Muscle layer of colon (tissue), 2 donors: ENCODE measurements around the gene PEX14.

Experiments used
- H3K27ac ChIP-seq: one replicate; pipeline ENCODE4 v1.7.0; 2013; ENCODE audit warnings: low read depth, mild to moderate bottlenecking, low read length, moderate library complexity
- H3K27me3 ChIP-seq, 2 donors: one replicate each; pipeline ENCODE4 v1.7.0; 2013; ENCODE audit warnings: low read length in 2 of 2, mild to moderate bottlenecking in 2 of 2; ENCODE audit not compliant: insufficient read depth in 2 of 2, control insufficient read depth in 1 of 2
- H3K36me3 ChIP-seq: one replicate; pipeline ENCODE4 v1.7.0; 2013; ENCODE audit warnings: mild to moderate bottlenecking, low read length; ENCODE audit not compliant: insufficient read depth
- H3K4me1 ChIP-seq: one replicate; pipeline ENCODE4 v1.7.0; 2013; ENCODE audit warnings: mild to moderate bottlenecking, low read length; ENCODE audit not compliant: insufficient read depth
- H3K4me3 ChIP-seq, 2 donors: one replicate each; pipeline ENCODE4 v1.7.0; 2013; ENCODE audit warnings: low read length in 2 of 2, low read depth in 1 of 2, mild to moderate bottlenecking in 1 of 2, moderate library complexity in 1 of 2
- H3K9ac ChIP-seq: one replicate; pipeline ENCODE4 v1.7.0; 2013; ENCODE audit warnings: low read length
- H3K9me3 ChIP-seq: one replicate; pipeline ENCODE4 v1.7.0; 2013; ENCODE audit warnings: mild to moderate bottlenecking, low read length
- donor health status: abdominal sarcoma.
- donor health status: Adenocarcinoma of cecum.

The PEX14 gene

DNA sequence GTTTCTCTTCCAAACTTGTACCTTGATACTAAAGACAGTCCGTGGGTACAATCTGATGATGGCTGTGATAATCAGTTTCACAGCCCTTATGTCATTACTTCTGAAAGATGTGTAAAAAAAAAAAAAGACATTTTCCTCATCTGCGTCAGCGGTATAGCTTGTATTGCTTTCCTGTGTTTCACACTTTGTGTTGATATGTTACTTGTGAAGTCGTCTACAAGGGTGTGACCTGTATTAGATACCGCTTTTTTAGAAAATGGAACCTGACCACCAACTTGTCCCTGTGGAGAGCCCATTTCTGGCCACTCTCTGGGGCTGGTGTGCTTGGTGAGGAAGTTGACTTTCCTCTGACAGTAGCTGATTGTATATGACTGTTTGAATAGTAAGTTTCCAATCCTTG is 50.5 kb downstream of the PEX14 start:
- Histone ChIP-seq H3K9ac (no peak overlapping the region), H3K4me1 (peaks cover 35% of the 10 kb centered on the region), H3K27me3 (no peaks in the 10 kb centered on the region), H3K9me3 (no peaks in the 10 kb centered on the region), H3K4me3 (no peak overlapping the region), H3K36me3 (no peaks in the 10 kb centered on the region), H3K27ac (no peak overlapping the region)

DNA sequence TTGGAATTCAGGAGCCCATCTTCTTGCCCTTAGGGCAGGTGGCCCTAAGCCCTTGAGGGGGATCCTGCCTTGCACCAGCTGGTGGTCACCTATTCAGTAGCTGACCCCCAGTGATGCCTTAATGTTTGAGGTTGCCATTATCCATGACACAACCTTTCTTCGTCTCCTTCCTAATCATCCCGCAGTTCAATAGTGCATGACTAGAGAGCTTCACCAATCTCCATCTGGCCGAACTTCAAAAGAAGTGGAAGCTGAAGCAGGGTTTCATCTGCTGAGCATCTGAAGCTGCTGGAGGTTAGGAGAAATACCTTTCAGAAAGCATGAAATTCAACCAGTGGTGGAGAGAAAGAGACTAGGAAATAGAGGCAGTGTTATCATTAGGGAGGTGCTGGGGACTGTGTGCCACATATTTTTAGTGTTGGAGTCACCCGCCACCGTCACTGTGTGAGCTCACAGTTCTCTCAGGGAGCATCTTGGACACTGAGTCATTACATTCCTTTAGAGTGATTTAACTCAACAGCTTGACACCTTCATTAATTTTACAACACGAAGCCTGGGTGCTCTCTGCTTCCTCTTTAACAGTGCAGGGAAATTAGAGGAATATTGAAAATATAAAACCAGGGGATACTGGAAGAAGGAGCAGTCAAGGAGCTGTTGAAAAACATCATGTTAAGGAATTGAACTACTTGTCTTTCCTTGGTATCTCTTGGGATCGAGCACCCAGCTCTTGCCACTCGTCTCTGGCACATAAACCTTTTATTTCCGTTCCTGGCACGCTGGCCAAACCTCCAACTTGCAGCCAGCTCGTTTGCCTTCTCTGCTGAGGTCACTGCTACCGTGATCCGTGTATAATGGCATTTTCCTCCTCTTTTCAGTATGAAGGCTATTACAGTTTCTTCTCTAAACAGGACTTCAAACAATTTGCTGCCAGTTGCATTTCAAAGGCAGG is 53.6 kb downstream of the PEX14 start:
- Histone ChIP-seq H3K9me3 (no peaks in the 10 kb centered on the region), H3K9ac (peak overlapping the region; percentile 8), H3K27me3 (no peaks in the 10 kb centered on the region), H3K4me1 (peaks cover 49% of the 10 kb centered on the region), H3K36me3 (no peaks in the 10 kb centered on the region), H3K4me3 (no peak overlapping the region), H3K27ac (peak overlapping the region; percentile 70)

DNA sequence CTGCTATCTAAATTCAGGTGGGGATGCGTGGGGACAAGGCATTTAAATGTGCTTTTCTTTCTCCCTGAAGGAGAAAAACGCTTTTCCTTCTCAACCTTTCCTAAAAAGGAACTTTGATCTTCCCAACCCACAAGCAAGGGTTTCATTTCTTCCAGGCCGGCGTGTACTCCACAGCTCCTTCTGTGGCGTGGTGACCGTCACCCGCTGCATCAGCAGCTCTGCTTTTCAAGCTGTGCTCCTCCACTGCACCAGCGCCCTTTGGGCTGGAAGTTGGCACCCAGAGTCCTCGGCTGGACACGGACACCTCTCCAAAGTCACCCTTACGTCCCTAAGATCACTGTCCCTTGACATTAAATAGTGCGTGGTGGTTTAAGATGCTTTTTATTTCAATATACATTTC is 54.3 kb downstream of the PEX14 start:
- peaks cover 49% of the 10 kb centered on the region for H3K4me1 ChIP-seq
- H3K36me3 ChIP-seq = no peaks in the 10 kb centered on the region
- no peak overlapping the region for H3K4me3 ChIP-seq
- peak overlapping the region; percentile 70 for H3K27ac ChIP-seq
- no peak overlapping the region for H3K9ac ChIP-seq
- H3K27me3 ChIP-seq = no peaks in the 10 kb centered on the region
- H3K9me3 ChIP-seq = no peaks in the 10 kb centered on the region

DNA sequence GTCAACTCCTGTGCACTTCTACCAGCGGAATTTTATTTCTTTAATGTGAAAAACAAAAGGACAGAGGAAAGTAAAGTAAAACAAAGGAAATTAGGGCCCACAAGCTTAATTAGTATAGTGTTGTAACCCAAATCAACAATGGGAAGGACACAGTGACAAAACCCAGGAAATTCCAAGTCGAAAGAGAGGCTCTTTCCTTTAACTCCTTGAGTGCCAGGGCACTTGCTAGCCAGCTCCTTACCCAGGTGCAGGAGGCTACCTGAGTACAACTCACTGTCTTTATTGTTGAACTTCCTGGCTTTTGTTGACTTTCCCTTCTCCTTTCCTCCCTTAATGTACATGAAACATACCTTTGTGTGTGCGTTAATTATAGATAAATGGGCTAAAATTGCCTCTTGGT is 55.0 kb downstream of the PEX14 start:
- H3K27ac ChIP-seq = peak overlapping the region; percentile 70
- no peak overlapping the region for H3K9ac ChIP-seq
- H3K4me1 ChIP-seq = peaks cover 49% of the 10 kb centered on the region
- no peaks in the 10 kb centered on the region for H3K36me3 ChIP-seq
- H3K4me3 ChIP-seq = no peak overlapping the region
- H3K27me3 ChIP-seq = no peaks in the 10 kb centered on the region
- H3K9me3 ChIP-seq = no peaks in the 10 kb centered on the region

DNA sequence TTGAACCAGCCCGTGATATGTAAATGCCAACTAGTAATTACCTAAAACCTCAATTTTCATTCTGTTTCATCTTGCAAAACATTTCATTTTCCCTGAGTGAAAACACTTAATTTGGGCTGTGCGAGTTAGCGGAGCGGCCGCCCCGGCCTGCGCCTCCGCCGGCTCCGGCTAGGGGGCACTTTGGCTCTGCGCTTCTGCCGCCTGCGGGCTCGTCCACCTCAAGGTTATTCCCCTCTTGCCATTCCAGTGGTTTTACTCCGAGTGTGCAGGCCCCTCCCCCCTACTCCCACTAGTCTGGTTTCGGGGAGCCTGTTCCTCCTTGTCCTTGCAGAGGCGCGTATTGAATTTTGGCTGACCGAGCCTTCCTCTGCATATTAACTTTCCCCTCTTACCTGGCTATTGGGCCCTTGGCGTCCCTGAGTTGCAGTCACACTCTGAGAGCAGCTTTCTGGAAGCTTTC is 55.6 kb downstream of the PEX14 start:
- Histone ChIP-seq H3K27ac (peak overlapping the region; percentile 82), H3K4me3 (peak overlapping the region; percentile 10 to 24), H3K36me3 (no peaks in the 10 kb centered on the region), H3K9ac (no peak overlapping the region), H3K9me3 (no peaks in the 10 kb centered on the region), H3K27me3 (no peaks in the 10 kb centered on the region), H3K4me1 (peaks cover 49% of the 10 kb centered on the region)

DNA sequence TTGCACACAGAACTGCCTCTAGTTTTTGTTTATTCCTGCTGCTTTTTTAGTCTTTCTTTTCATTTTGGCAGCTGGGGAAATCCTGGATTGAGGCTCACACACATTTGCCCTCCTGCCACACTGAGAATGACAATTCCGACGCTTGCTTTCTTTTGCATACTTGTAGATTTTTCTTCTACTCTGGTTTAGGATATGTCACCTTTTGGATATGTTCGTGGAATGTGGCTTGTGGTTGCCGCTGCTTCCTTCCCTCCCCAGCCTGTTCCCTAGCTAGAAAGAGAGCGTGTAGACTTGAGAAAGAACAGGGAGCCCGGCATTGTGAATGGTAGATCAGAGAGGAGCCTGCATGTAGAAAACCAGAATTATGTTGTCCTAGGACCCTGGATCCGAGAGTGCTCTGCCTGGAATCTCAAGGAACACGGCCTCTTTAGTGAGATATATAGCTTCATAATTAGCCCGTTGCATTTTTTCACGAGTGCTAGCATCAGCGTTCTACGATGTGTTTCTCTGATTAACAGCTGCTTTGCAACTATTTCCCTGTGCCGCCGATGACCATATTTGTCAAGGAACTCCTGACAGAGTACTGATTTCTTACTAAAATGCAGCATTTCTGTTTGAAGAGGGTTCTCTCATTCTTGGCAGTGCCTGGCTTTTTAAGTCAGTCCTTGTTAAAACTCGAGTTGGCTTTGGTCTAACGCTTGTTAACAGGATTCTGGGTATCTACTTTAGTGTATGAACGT is 56.2 kb downstream of the PEX14 start:
- Histone ChIP-seq H3K9ac (no peak overlapping the region), H3K27ac (peak overlapping the region; percentile 82), H3K4me3 (peak overlapping the region; percentile 10 to 24)

DNA sequence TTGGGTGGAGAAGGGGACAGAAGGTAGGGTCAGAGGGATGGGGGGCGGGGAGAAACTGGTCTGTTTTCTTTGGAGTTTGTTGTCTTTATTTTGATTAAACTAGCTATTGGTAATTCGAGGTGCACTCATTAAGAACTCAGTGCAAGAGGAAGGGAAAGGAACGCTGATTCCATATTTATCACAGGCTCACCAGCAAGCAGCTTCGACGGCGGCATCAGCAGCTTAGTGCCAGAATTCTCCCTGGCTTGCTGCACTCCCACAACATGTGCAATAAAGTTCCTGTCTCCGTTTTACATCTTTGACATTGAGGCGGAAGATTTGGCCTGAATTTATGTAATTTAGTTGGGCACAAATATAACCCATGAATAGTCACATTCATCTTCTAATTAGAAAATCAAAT is 57.6 kb downstream of the PEX14 start:
- no peaks in the 10 kb centered on the region for H3K27me3 ChIP-seq
- peaks cover 49% of the 10 kb centered on the region for H3K4me1 ChIP-seq
- H3K36me3 ChIP-seq = no peaks in the 10 kb centered on the region
- H3K4me3 ChIP-seq = no peak overlapping the region
- no peaks in the 10 kb centered on the region for H3K9me3 ChIP-seq
- H3K9ac ChIP-seq = no peak overlapping the region
- peak overlapping the region; percentile 12 for H3K27ac ChIP-seq

More for the DNA sequence above, 56.2 kb downstream of the PEX14 start:
- Histone ChIP-seq H3K27me3 (no peaks in the 10 kb centered on the region), H3K36me3 (no peaks in the 10 kb centered on the region), H3K4me1 (peaks cover 49% of the 10 kb centered on the region), H3K9me3 (no peaks in the 10 kb centered on the region)

DNA sequence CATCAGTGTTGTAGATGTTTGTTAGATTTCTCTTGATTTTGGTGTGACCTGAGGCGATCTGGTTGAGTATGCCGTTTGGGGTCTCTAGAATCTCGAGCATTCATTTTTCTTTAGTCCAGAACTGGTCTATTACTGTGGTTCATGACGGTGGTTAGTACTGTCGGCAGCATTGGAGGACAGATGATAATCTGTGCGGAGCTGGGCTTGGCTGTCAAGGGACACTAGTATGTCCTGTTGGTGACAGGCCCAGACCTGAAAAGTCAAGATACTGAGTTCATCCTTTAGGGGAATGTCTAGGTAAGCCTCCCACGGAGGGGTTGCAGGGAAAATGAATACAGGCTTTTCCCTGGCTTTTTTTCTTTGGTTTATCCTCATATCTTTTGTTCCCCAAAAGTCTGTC is 59.8 kb downstream of the PEX14 start:
- Histone ChIP-seq H3K4me3 (no peak overlapping the region), H3K9ac (no peak overlapping the region), H3K4me1 (peaks cover 40% of the 10 kb centered on the region), H3K36me3 (peaks cover 3% of the 10 kb centered on the region), H3K9me3 (no peaks in the 10 kb centered on the region), H3K27me3 (no peaks in the 10 kb centered on the region), H3K27ac (no peak overlapping the region)

DNA sequence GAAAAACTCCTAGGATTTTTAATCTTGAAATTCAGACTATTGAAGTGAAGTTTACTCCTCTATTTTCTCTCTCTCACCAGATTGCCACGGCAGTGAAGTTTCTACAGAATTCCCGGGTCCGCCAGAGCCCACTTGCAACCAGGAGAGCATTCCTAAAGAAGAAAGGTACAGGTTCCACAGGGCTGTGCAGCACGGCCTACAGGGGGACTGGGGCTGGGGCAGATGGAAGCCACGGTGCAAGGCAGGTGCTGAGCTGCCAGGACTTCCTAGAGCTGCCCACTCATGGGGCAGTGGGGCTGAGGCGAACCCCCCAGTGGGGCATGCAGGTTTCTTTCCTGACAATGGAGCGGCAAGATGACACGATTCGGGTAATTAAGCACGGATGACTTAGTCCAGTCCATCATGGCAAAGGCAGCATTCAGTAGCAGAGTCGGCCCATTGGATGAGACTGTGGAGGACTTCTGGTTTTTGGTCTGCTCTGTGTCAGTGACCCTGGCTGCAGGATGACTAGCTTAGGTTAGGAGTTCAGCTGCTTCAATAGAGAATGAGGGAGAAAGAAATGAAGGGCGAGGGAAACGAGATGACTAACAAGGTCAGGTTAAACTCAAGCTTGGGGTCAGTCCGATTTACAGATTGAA is 61.5 kb downstream of the PEX14 start:
- Histone ChIP-seq H3K9me3 (no peaks in the 10 kb centered on the region), H3K27ac (no peak overlapping the region), H3K36me3 (peaks cover 3% of the 10 kb centered on the region), H3K27me3 (no peaks in the 10 kb centered on the region), H3K4me1 (peaks cover 43% of the 10 kb centered on the region), H3K9ac (no peak overlapping the region), H3K4me3 (no peak overlapping the region)

DNA sequence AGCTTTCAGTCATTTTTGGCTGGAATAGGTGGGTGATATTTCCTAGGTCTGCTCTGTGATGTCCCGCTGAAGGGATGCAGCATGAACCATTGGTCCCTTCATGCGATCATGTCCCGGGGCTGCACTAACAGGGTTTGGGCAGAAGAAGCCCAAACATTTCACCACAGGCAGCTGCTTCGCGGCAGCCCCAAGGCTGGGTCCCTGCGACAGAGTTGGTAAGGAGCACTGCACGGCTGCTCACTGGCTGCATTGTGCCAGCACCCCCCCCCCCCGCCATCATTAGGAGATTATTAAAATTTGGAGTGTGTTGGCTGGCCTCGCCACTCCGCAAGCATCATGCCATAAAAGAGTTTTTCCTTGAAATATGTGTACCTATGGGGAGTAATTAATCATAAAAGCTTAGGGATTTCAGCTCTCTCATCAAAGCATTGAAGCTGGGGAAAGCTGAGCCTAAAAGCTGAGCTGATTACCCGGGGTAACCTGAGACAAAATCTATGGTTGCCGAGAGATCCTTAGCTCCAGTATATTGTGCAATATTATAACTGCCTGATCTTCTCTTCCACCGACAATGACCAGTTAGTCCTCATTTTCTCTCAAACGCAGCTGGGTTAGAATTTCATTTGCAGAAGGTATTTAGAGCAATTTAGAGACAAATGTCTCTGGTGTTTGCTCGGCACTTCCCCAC is 62.5 kb downstream of the PEX14 start:
- Histone ChIP-seq H3K36me3 (peaks cover 3% of the 10 kb centered on the region), H3K27me3 (no peaks in the 10 kb centered on the region), H3K4me3 (no peak overlapping the region), H3K4me1 (peaks cover 36% of the 10 kb centered on the region), H3K27ac (no peak overlapping the region), H3K9ac (no peak overlapping the region), H3K9me3 (no peaks in the 10 kb centered on the region)
